Suprapubic skin (tissue), 3 donors: Measurements from ENCODE around the gene ARHGEF28.
A peak's percentile ranks its signal among the peaks of the same experiment; 100 is the strongest.

Source experiments
- POLR2AphosphoS5 ChIP-seq, 3 donors: sonication (generic); formaldehyde crosslinking; IDR thresholded peaks; one replicate each; pipeline ENCODE4 v1.6.1; 2017; ENCODE audit warnings: antibody characterized with exemption in 3 of 3
- TF ChIP-seq, protein P1 (sequence below), 2 donors: fragments of 200-600 bp in 1 of 2; fragments of 450-650 bp in 1 of 2; sonication (generic) in 1 of 2; IDR thresholded peaks; one replicate each; pipeline ENCODE4 v1.5.1; 2016 to 2019; ENCODE audit warnings: antibody characterized with exemption in 2 of 2, mild to moderate bottlenecking in 1 of 2, moderate library complexity in 1 of 2

DNA sequence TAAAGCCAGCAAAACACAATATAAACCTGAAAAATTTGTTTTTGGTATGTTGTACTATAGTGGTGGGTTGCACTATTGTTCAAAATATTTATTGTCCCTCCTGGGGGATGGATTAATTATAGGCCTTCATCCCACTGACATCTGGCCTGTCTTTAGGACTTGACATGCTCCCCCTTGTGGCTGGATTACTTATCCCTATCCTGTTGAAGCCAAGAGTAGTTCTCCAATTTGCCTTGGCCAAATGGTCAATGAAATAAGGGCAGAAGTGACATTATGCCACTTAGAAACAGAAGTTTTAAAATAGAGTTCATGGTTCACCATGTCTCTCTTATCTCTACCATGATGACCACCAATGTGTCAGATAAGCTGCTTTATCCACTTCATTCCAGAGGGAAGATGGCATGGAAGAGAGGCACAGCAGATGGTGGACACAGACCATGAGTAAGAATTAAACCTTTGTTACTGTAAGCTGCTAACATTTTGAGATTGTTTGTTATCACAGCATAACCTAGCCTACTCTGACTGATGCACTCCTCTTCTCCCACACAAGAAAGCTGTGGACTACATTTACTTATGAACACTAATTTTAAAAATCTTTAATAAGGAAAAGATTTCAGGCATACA is 29.2 kb upstream of the ARHGEF28 start:
- TF ChIP-seq, protein P1, sequence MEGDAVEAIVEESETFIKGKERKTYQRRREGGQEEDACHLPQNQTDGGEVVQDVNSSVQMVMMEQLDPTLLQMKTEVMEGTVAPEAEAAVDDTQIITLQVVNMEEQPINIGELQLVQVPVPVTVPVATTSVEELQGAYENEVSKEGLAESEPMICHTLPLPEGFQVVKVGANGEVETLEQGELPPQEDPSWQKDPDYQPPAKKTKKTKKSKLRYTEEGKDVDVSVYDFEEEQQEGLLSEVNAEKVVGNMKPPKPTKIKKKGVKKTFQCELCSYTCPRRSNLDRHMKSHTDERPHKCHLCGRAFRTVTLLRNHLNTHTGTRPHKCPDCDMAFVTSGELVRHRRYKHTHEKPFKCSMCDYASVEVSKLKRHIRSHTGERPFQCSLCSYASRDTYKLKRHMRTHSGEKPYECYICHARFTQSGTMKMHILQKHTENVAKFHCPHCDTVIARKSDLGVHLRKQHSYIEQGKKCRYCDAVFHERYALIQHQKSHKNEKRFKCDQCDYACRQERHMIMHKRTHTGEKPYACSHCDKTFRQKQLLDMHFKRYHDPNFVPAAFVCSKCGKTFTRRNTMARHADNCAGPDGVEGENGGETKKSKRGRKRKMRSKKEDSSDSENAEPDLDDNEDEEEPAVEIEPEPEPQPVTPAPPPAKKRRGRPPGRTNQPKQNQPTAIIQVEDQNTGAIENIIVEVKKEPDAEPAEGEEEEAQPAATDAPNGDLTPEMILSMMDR (IDR thresholded peaks at IDR 0.05) = peak; percentile 14 to 26
- no peak for TF ChIP-seq POLR2AphosphoS5 (IDR thresholded peaks at IDR 0.05)
